T-helper 1 cell treated with Interleukin-12 subunit alpha and Interleukin-12 subunit beta and Interleukin-4 antibody, amounts not matched to agents 30 μg/mL and 1 μg/mL, for 36 hours (primary cell): ENCODE measurements around the gene EHD1.
A peak's percentile ranks its signal among the peaks of the same experiment; 100 is the strongest.

Experiments
- H3K27ac Mint-ChIP-seq: one replicate; pipeline ENCODE4 v1.8.0; 2021; ENCODE audit warnings: mild to moderate bottlenecking, mixed read lengths
- H3K27me3 Mint-ChIP-seq: one replicate; pipeline ENCODE4 v1.8.0; 2021; ENCODE audit warnings: low read depth, mixed read lengths
- H3K36me3 Mint-ChIP-seq: one replicate; pipeline ENCODE4 v1.8.0; 2021; ENCODE audit warnings: low read depth, mixed read lengths
- H3K4me1 Mint-ChIP-seq: one replicate; pipeline ENCODE4 v1.8.0; 2021; ENCODE audit warnings: low read depth, mixed read lengths
- H3K4me3 Mint-ChIP-seq: one replicate; pipeline ENCODE4 v1.8.0; 2021; ENCODE audit warnings: mild to moderate bottlenecking, moderate library complexity, mixed read lengths
- H3K9me3 Mint-ChIP-seq: one replicate; pipeline ENCODE4 v1.8.0; 2021; ENCODE audit warnings: mixed read lengths

Gene EHD1

GRCh38 chr11:64916040-64916774 is 37.8 kb upstream of the EHD1 start:
- H3K27ac Mint-ChIP-seq, result peak overlapping the region; percentile 95
- no peaks in the 10 kb centered on the region for H3K27me3 Mint-ChIP-seq
- H3K9me3 Mint-ChIP-seq, result no peaks in the 10 kb centered on the region
- H3K36me3 Mint-ChIP-seq, result peaks cover 8% of the 10 kb centered on the region
- peak overlapping the region; percentile 92 for H3K4me3 Mint-ChIP-seq
- peaks cover 16% of the 10 kb centered on the region for H3K4me1 Mint-ChIP-seq

GRCh38 chr11:64915376-64915887 is 37.0 kb upstream of the EHD1 start:
- peaks cover 13% of the 10 kb centered on the region for H3K36me3 Mint-ChIP-seq
- peak overlapping the region; percentile 92 for H3K4me3 Mint-ChIP-seq
- peak overlapping the region; percentile 36 for H3K27ac Mint-ChIP-seq
- no peaks in the 10 kb centered on the region for H3K9me3 Mint-ChIP-seq
- peaks cover 16% of the 10 kb centered on the region for H3K4me1 Mint-ChIP-seq
- H3K27me3 Mint-ChIP-seq, result no peaks in the 10 kb centered on the region

GRCh38 chr11:64914123-64914522 is 35.7 kb upstream of the EHD1 start:
- Mint-ChIP-seq H3K27me3 (no peaks in the 10 kb centered on the region), H3K36me3 (peaks cover 16% of the 10 kb centered on the region), H3K4me3 (peak overlapping the region; percentile 56), H3K27ac (no peak overlapping the region), H3K9me3 (no peaks in the 10 kb centered on the region), H3K4me1 (peaks cover 16% of the 10 kb centered on the region)

- Mint-ChIP-seq H3K9me3 (no peaks in the 10 kb centered on the region), H3K4me3 (no peak overlapping the region), H3K4me1 (peaks cover 16% of the 10 kb centered on the region), H3K27me3 (no peaks in the 10 kb centered on the region), H3K36me3 (peaks cover 18% of the 10 kb centered on the region), H3K27ac (no peak overlapping the region)
Measured at GRCh38 chr11:64913171-64913727, 34.8 kb upstream of the EHD1 start.

- peaks cover 11% of the 10 kb centered on the region for H3K4me1 Mint-ChIP-seq
- H3K4me3 Mint-ChIP-seq, result no peak overlapping the region
- peaks cover 23% of the 10 kb centered on the region for H3K36me3 Mint-ChIP-seq
- no peaks in the 10 kb centered on the region for H3K27me3 Mint-ChIP-seq
- no peaks in the 10 kb centered on the region for H3K9me3 Mint-ChIP-seq
- H3K27ac Mint-ChIP-seq, result no peak overlapping the region
Measured at GRCh38 chr11:64911689-64912088, 33.3 kb upstream of the EHD1 start.

- peaks cover 6% of the 10 kb centered on the region for H3K4me1 Mint-ChIP-seq
- no peaks in the 10 kb centered on the region for H3K27me3 Mint-ChIP-seq
- H3K36me3 Mint-ChIP-seq, result peaks cover 23% of the 10 kb centered on the region
- no peak overlapping the region for H3K4me3 Mint-ChIP-seq
- H3K27ac Mint-ChIP-seq, result no peak overlapping the region
- H3K9me3 Mint-ChIP-seq, result no peaks in the 10 kb centered on the region
Measured at GRCh38 chr11:64911142-64911541, 32.7 kb upstream of the EHD1 start.

- H3K27ac Mint-ChIP-seq, result no peak overlapping the region
- H3K27me3 Mint-ChIP-seq, result no peaks in the 10 kb centered on the region
- no peaks in the 10 kb centered on the region for H3K9me3 Mint-ChIP-seq
- H3K4me3 Mint-ChIP-seq, result no peak overlapping the region
- H3K36me3 Mint-ChIP-seq, result peaks cover 24% of the 10 kb centered on the region
- H3K4me1 Mint-ChIP-seq, result peaks cover 2% of the 10 kb centered on the region
Measured at GRCh38 chr11:64910451-64911093, 32.2 kb upstream of the EHD1 start.

- Mint-ChIP-seq H3K27me3 (no peaks in the 10 kb centered on the region), H3K4me1 (peaks cover 2% of the 10 kb centered on the region), H3K4me3 (no peak overlapping the region), H3K9me3 (no peaks in the 10 kb centered on the region), H3K27ac (no peak overlapping the region), H3K36me3 (peaks cover 30% of the 10 kb centered on the region)
Measured at GRCh38 chr11:64909653-64910343, 31.4 kb upstream of the EHD1 start.

GRCh38 chr11:64908766-64909165 is 30.3 kb upstream of the EHD1 start:
- Mint-ChIP-seq H3K4me1 (no peaks in the 10 kb centered on the region), H3K27me3 (no peaks in the 10 kb centered on the region), H3K36me3 (peaks cover 28% of the 10 kb centered on the region), H3K27ac (no peak overlapping the region), H3K4me3 (no peak overlapping the region), H3K9me3 (no peaks in the 10 kb centered on the region)

- peaks cover 7% of the 10 kb centered on the region for H3K4me1 Mint-ChIP-seq
- peaks cover 29% of the 10 kb centered on the region for H3K36me3 Mint-ChIP-seq
- H3K4me3 Mint-ChIP-seq, result no peak overlapping the region
- no peak overlapping the region for H3K27ac Mint-ChIP-seq
- H3K9me3 Mint-ChIP-seq, result no peaks in the 10 kb centered on the region
- no peaks in the 10 kb centered on the region for H3K27me3 Mint-ChIP-seq
Measured at GRCh38 chr11:64906314-64906635, 27.9 kb upstream of the EHD1 start.

GRCh38 chr11:64905516-64906313 is 27.3 kb upstream of the EHD1 start:
- Mint-ChIP-seq H3K27ac (no peak overlapping the region), H3K9me3 (no peaks in the 10 kb centered on the region), H3K4me3 (no peak overlapping the region), H3K4me1 (peaks cover 7% of the 10 kb centered on the region), H3K36me3 (peaks cover 24% of the 10 kb centered on the region), H3K27me3 (no peaks in the 10 kb centered on the region)

GRCh38 chr11:64903291-64903833 is 24.9 kb upstream of the EHD1 start:
- peaks cover 25% of the 10 kb centered on the region for H3K36me3 Mint-ChIP-seq
- H3K27ac Mint-ChIP-seq, result no peak overlapping the region
- H3K27me3 Mint-ChIP-seq, result no peaks in the 10 kb centered on the region
- H3K4me1 Mint-ChIP-seq, result peaks cover 12% of the 10 kb centered on the region
- no peak overlapping the region for H3K4me3 Mint-ChIP-seq
- no peaks in the 10 kb centered on the region for H3K9me3 Mint-ChIP-seq

- peak overlapping the region; percentile 80 for H3K27ac Mint-ChIP-seq
- no peaks in the 10 kb centered on the region for H3K27me3 Mint-ChIP-seq
- no peak overlapping the region for H3K4me3 Mint-ChIP-seq
- H3K9me3 Mint-ChIP-seq, result no peaks in the 10 kb centered on the region
- H3K4me1 Mint-ChIP-seq, result peaks cover 12% of the 10 kb centered on the region
- peaks cover 28% of the 10 kb centered on the region for H3K36me3 Mint-ChIP-seq
Measured at GRCh38 chr11:64902102-64902900, 23.9 kb upstream of the EHD1 start.
